ENCODE results near the gene SGCE. TPM values are rescaled to one million over a fixed set of nuclear protein-coding genes. Genes with fewer than 3 reads are reported as not detected.

SGCE gene
- total and polyA plus RNA-seq, 5 donors: 40.2 to 44.6 (median 42.2) TPM

GRCh38 chr7:94642838-94643653, 12.9 kb downstream of the SGCE start:
- WGBS: 94% methylated on average over 2 of the region's 2 CpGs
- Histone ChIP-seq H3K27me3 (ENCODE audit: control insufficient read depth, insufficient read depth) (no peaks in the 10 kb centered on the region), H3K4me1 (ENCODE audit: control insufficient read depth, insufficient read depth, low read length) (no peaks in the 10 kb centered on the region), H3K27ac (ENCODE audit: low read length) (no peak overlapping the region), H3K4me3 (ENCODE audit: low read length) (no peak overlapping the region), H3K9me3 (ENCODE audit: control insufficient read depth, low read length) (no peaks in the 10 kb centered on the region)
- ATAC-seq (no peak), DNase-seq (no peak)
- intact Hi-C loops (cut with DNase I): no loop called here

- no peak overlapping the region for H3K27ac ChIP-seq (ENCODE audit: low read length)
- WGBS: 96% methylated on average over 1 of the region's 1 CpG
- DNase-seq: no peak
- H3K4me3 ChIP-seq (ENCODE audit: low read length): no peak overlapping the region
- H3K27me3 ChIP-seq (ENCODE audit: control insufficient read depth, insufficient read depth): no peaks in the 10 kb centered on the region
- intact Hi-C loops (cut with DNase I): no loop called here
- no peaks in the 10 kb centered on the region for H3K4me1 ChIP-seq (ENCODE audit: control insufficient read depth, insufficient read depth, low read length)
- no peaks in the 10 kb centered on the region for H3K9me3 ChIP-seq (ENCODE audit: control insufficient read depth, low read length)
- no peak for ATAC-seq
Observed at GRCh38 chr7:94639384-94639783, 16.5 kb downstream of the SGCE start.

- ATAC-seq (no peak), DNase-seq (no peak)
- no peak overlapping the region for H3K4me3 ChIP-seq (ENCODE audit: low read length)
- no peaks in the 10 kb centered on the region for H3K9me3 ChIP-seq (ENCODE audit: control insufficient read depth, low read length)
- intact Hi-C loops (cut with DNase I): no loop called here
- no peak overlapping the region for H3K27ac ChIP-seq (ENCODE audit: low read length)
- H3K27me3 ChIP-seq (ENCODE audit: control insufficient read depth, insufficient read depth): no peaks in the 10 kb centered on the region
- no peaks in the 10 kb centered on the region for H3K4me1 ChIP-seq (ENCODE audit: control insufficient read depth, insufficient read depth, low read length)
Observed at GRCh38 chr7:94635687-94636086, 20.2 kb downstream of the SGCE start.

- no peak overlapping the region for H3K4me3 ChIP-seq (ENCODE audit: low read length)
- ATAC-seq: no peak
- intact Hi-C loops (cut with DNase I): no loop called here
- H3K27me3 ChIP-seq (ENCODE audit: control insufficient read depth, insufficient read depth): no peaks in the 10 kb centered on the region
- WGBS: 83% methylated on average over 6 of the region's 6 CpGs
- H3K9me3 ChIP-seq (ENCODE audit: control insufficient read depth, low read length): no peaks in the 10 kb centered on the region
- no peaks in the 10 kb centered on the region for H3K4me1 ChIP-seq (ENCODE audit: control insufficient read depth, insufficient read depth, low read length)
- H3K27ac ChIP-seq (ENCODE audit: low read length): no peak overlapping the region
- no peak for DNase-seq
Observed at GRCh38 chr7:94634502-94634901, 21.4 kb downstream of the SGCE start.

GRCh38 chr7:94633687-94634086, 22.2 kb downstream of the SGCE start:
- DNase-seq (no peak), ATAC-seq (no peak)
- no peaks in the 10 kb centered on the region for H3K9me3 ChIP-seq (ENCODE audit: control insufficient read depth, low read length)
- 70% methylated on average over 2 of the region's 2 CpGs for WGBS
- no peaks in the 10 kb centered on the region for H3K4me1 ChIP-seq (ENCODE audit: control insufficient read depth, insufficient read depth, low read length)
- no peak overlapping the region for H3K27ac ChIP-seq (ENCODE audit: low read length)
- H3K4me3 ChIP-seq (ENCODE audit: low read length): no peak overlapping the region
- intact Hi-C loops (cut with DNase I): no loop called here
- H3K27me3 ChIP-seq (ENCODE audit: control insufficient read depth, insufficient read depth): no peaks in the 10 kb centered on the region

GRCh38 chr7:94633014-94633341, 23.0 kb downstream of the SGCE start:
- H3K27ac ChIP-seq (ENCODE audit: low read length): no peak overlapping the region
- no peaks in the 10 kb centered on the region for H3K9me3 ChIP-seq (ENCODE audit: control insufficient read depth, low read length)
- WGBS: 83% methylated on average over 4 of the region's 4 CpGs
- no peak overlapping the region for H3K4me3 ChIP-seq (ENCODE audit: low read length)
- no peaks in the 10 kb centered on the region for H3K27me3 ChIP-seq (ENCODE audit: control insufficient read depth, insufficient read depth)
- no peak for ATAC-seq
- intact Hi-C loops (cut with DNase I): no loop called here
- no peaks in the 10 kb centered on the region for H3K4me1 ChIP-seq (ENCODE audit: control insufficient read depth, insufficient read depth, low read length)
- no peak for DNase-seq

- DNase-seq (no peak), ATAC-seq (no peak)
- Histone ChIP-seq H3K9me3 (ENCODE audit: control insufficient read depth, low read length) (no peaks in the 10 kb centered on the region), H3K4me3 (ENCODE audit: low read length) (no peak overlapping the region), H3K4me1 (ENCODE audit: control insufficient read depth, insufficient read depth, low read length) (no peaks in the 10 kb centered on the region), H3K27ac (ENCODE audit: low read length) (no peak overlapping the region), H3K27me3 (ENCODE audit: control insufficient read depth, insufficient read depth) (no peaks in the 10 kb centered on the region)
- WGBS: 46% methylated on average over 5 of the region's 5 CpGs
- intact Hi-C loops (cut with DNase I): no loop called here
Observed at GRCh38 chr7:94632338-94633013, 23.5 kb downstream of the SGCE start.

GRCh38 chr7:94630855-94631254, 25.1 kb downstream of the SGCE start:
- H3K4me3 ChIP-seq (ENCODE audit: low read length): no peak overlapping the region
- 63% methylated on average over 4 of the region's 4 CpGs for WGBS
- H3K4me1 ChIP-seq (ENCODE audit: control insufficient read depth, insufficient read depth, low read length): no peaks in the 10 kb centered on the region
- H3K27me3 ChIP-seq (ENCODE audit: control insufficient read depth, insufficient read depth): no peaks in the 10 kb centered on the region
- DNase-seq (no peak), ATAC-seq (no peak)
- intact Hi-C loops (cut with DNase I): no loop called here
- no peaks in the 10 kb centered on the region for H3K9me3 ChIP-seq (ENCODE audit: control insufficient read depth, low read length)
- H3K27ac ChIP-seq (ENCODE audit: low read length): no peak overlapping the region

GRCh38 chr7:94623820-94624219, 32.1 kb downstream of the SGCE start:
- H3K4me3 ChIP-seq (ENCODE audit: low read length): no peak overlapping the region
- H3K4me1 ChIP-seq (ENCODE audit: control insufficient read depth, insufficient read depth, low read length): peaks cover 5% of the 10 kb centered on the region
- no peak for DNase-seq
- WGBS: 78% methylated on average over 3 of the region's 3 CpGs
- no peak for ATAC-seq
- no peak overlapping the region for H3K27ac ChIP-seq (ENCODE audit: low read length)
- H3K27me3 ChIP-seq (ENCODE audit: control insufficient read depth, insufficient read depth): no peaks in the 10 kb centered on the region
- intact Hi-C loops (cut with DNase I): no loop called here
- H3K9me3 ChIP-seq (ENCODE audit: control insufficient read depth, low read length): no peaks in the 10 kb centered on the region

GRCh38 chr7:94621120-94621519, 34.8 kb downstream of the SGCE start:
- no peak for ATAC-seq
- WGBS: 90% methylated on average over 2 of the region's 2 CpGs
- intact Hi-C loops (cut with DNase I): no loop called here

GRCh38 chr7:94620703-94621118, 35.2 kb downstream of the SGCE start:
- Histone ChIP-seq H3K4me3 (ENCODE audit: low read length) (no peak overlapping the region), H3K27me3 (ENCODE audit: control insufficient read depth, insufficient read depth) (no peaks in the 10 kb centered on the region), H3K4me1 (ENCODE audit: control insufficient read depth, insufficient read depth, low read length) (peaks cover 5% of the 10 kb centered on the region), H3K27ac (ENCODE audit: low read length) (peak overlapping the region; percentile 85), H3K9me3 (ENCODE audit: control insufficient read depth, low read length) (no peaks in the 10 kb centered on the region)
- intact Hi-C loops (cut with DNase I): no loop called here
- WGBS: 7% methylated on average over 2 of the region's 2 CpGs
- DNase-seq: peak; percentile 82 to 90 (median 87)
- peak; percentile 99 for ATAC-seq

More at GRCh38 chr7:94621120-94621519, 34.8 kb downstream of the SGCE start:
- H3K27me3 ChIP-seq (ENCODE audit: control insufficient read depth, insufficient read depth): no peaks in the 10 kb centered on the region
- H3K4me3 ChIP-seq (ENCODE audit: low read length): no peak overlapping the region
- DNase-seq: no peak
- no peaks in the 10 kb centered on the region for H3K9me3 ChIP-seq (ENCODE audit: control insufficient read depth, low read length)
- peak overlapping the region; percentile 85 for H3K27ac ChIP-seq (ENCODE audit: low read length)
- H3K4me1 ChIP-seq (ENCODE audit: control insufficient read depth, insufficient read depth, low read length): peaks cover 5% of the 10 kb centered on the region

All from right cardiac atrium (tissue), 5 donors.